ENCODE data around the gene CANX. TPM values are rescaled to one million over a fixed set of nuclear protein-coding genes. Genes with fewer than 3 reads are reported as not detected.
A peak's percentile ranks its signal among the peaks of the same experiment; 100 is the strongest.
"Not testable (repeated sequence)": the region's sequence is repeated elsewhere in the genome, so short reads cannot be mapped to it uniquely, and the experiment has no call there.

CANX gene
- total RNA-seq, 1 donor from 2014 or later, result 609 TPM

- Mint-ChIP-seq H3K27ac (peak overlapping the region; percentile 24), H3K27me3 (ENCODE audit: low read depth) (no peaks in the 10 kb centered on the region), H3K4me1 (ENCODE audit: low read depth) (peaks cover 11% of the 10 kb centered on the region)
Measured at GRCh38 chr5:179727106-179727505, 28.3 kb downstream of the CANX start.

GRCh38 chr5:179729303-179729702 is 30.5 kb downstream of the CANX start:
- Mint-ChIP-seq H3K4me3 (ENCODE audit: low read depth) (no peak overlapping the region), H3K36me3 (ENCODE audit: low read depth) (peaks cover 73% of the 10 kb centered on the region), H3K4me1 (ENCODE audit: low read depth) (peaks cover 13% of the 10 kb centered on the region), H3K9me3 (no peaks in the 10 kb centered on the region), H3K27ac (no peak overlapping the region), H3K27me3 (ENCODE audit: low read depth) (no peaks in the 10 kb centered on the region)
- intact Hi-C loops (cut with micrococcal nuclease), result no loop called here
- DNase-seq (ENCODE audit: low spot score), result no peak

More at GRCh38 chr5:179727106-179727505, 28.3 kb downstream of the CANX start:
- Mint-ChIP-seq H3K4me3 (ENCODE audit: low read depth) (no peak overlapping the region), H3K9me3 (no peaks in the 10 kb centered on the region), H3K36me3 (ENCODE audit: low read depth) (peaks cover 84% of the 10 kb centered on the region)
- intact Hi-C loops (cut with micrococcal nuclease), result no loop called here
- no peak for DNase-seq (ENCODE audit: low spot score)

GRCh38 chr5:179729727-179730126 is 31.0 kb downstream of the CANX start:
- no peak overlapping the region for H3K4me3 Mint-ChIP-seq (ENCODE audit: low read depth)
- H3K27ac Mint-ChIP-seq, result no peak overlapping the region
- H3K27me3 Mint-ChIP-seq (ENCODE audit: low read depth), result no peaks in the 10 kb centered on the region
- DNase-seq (ENCODE audit: low spot score), result no peak
- peaks cover 73% of the 10 kb centered on the region for H3K36me3 Mint-ChIP-seq (ENCODE audit: low read depth)
- H3K4me1 Mint-ChIP-seq (ENCODE audit: low read depth), result peaks cover 15% of the 10 kb centered on the region
- intact Hi-C loops (cut with micrococcal nuclease), result loop anchor here (10.0 kb wide), 1 partner anchor 175 kb away; the partner anchor contains the start of gene RUFY1
- no peaks in the 10 kb centered on the region for H3K9me3 Mint-ChIP-seq

- no peak for DNase-seq (ENCODE audit: low spot score)
- no peaks in the 10 kb centered on the region for H3K9me3 Mint-ChIP-seq
- intact Hi-C loops (cut with micrococcal nuclease), result loop anchor here (10.0 kb wide), 1 partner anchor 176 kb away; the partner anchor contains the start of gene RUFY1
- no peak overlapping the region for H3K4me3 Mint-ChIP-seq (ENCODE audit: low read depth)
- H3K27ac Mint-ChIP-seq, result peak overlapping the region; percentile 70
- peaks cover 16% of the 10 kb centered on the region for H3K4me1 Mint-ChIP-seq (ENCODE audit: low read depth)
- peaks cover 74% of the 10 kb centered on the region for H3K36me3 Mint-ChIP-seq (ENCODE audit: low read depth)
- H3K27me3 Mint-ChIP-seq (ENCODE audit: low read depth), result no peaks in the 10 kb centered on the region
Measured at GRCh38 chr5:179730356-179730755, 31.6 kb downstream of the CANX start.

GRCh38 chr5:179730852-179731251 is 32.1 kb downstream of the CANX start:
- Mint-ChIP-seq H3K4me3 (ENCODE audit: low read depth) (no peak overlapping the region), H3K9me3 (no peaks in the 10 kb centered on the region), H3K27me3 (ENCODE audit: low read depth) (no peaks in the 10 kb centered on the region), H3K4me1 (ENCODE audit: low read depth) (peaks cover 18% of the 10 kb centered on the region), H3K27ac (peak overlapping the region; percentile 70), H3K36me3 (ENCODE audit: low read depth) (peaks cover 74% of the 10 kb centered on the region)
- intact Hi-C loops (cut with micrococcal nuclease), result loop anchor here (10.0 kb wide), 1 partner anchor 176 kb away; the partner anchor contains the start of gene RUFY1
- DNase-seq (ENCODE audit: low spot score), result no peak

GRCh38 chr5:179731791-179732411 is 33.1 kb downstream of the CANX start:
- Mint-ChIP-seq H3K27ac (peak overlapping the region; percentile 88), H3K9me3 (no peaks in the 10 kb centered on the region), H3K4me1 (ENCODE audit: low read depth) (peaks cover 20% of the 10 kb centered on the region), H3K36me3 (ENCODE audit: low read depth) (peaks cover 67% of the 10 kb centered on the region), H3K4me3 (ENCODE audit: low read depth) (peak overlapping the region; percentile 79), H3K27me3 (ENCODE audit: low read depth) (no peaks in the 10 kb centered on the region)
- DNase-seq (ENCODE audit: low spot score), result peak; percentile 11
- intact Hi-C loops (cut with micrococcal nuclease), result loop anchor here (1.0 to 10.0 kb wide), 6 partner anchors 29 to 177 kb away; partner anchors contain the start of genes CANX, HNRNPH1 and RUFY1

GRCh38 chr5:179732412-179732917 is 33.7 kb downstream of the CANX start, which contains the start of gene MAML1:
Gene MAML1 (plus strand): TSS chr5:179732822. CDS start chr5:179733113, 291 bp downstream.
- no peaks in the 10 kb centered on the region for H3K9me3 Mint-ChIP-seq
- intact Hi-C loops (cut with micrococcal nuclease), result loop anchor here (1.0 to 10.0 kb wide), 6 partner anchors 28 to 178 kb away; partner anchors contain the start of genes CANX, HNRNPH1 and RUFY1
- DNase-seq (ENCODE audit: low spot score), result peak; percentile 100
- H3K27ac Mint-ChIP-seq, result peak within 1 kb of the TSS; percentile 88
- peaks cover 23% of the 10 kb centered on the region for H3K4me1 Mint-ChIP-seq (ENCODE audit: low read depth)
- H3K27me3 Mint-ChIP-seq (ENCODE audit: low read depth), result no peaks in the 10 kb centered on the region
- H3K4me3 Mint-ChIP-seq (ENCODE audit: low read depth), result peak within 1 kb of the TSS; percentile 94
- H3K36me3 Mint-ChIP-seq (ENCODE audit: low read depth), result peaks cover 67% of the 10 kb centered on the region

- Mint-ChIP-seq H3K4me3 (ENCODE audit: low read depth) (peak overlapping the region; percentile 94), H3K27ac (peak overlapping the region; percentile 88), H3K4me1 (ENCODE audit: low read depth) (peaks cover 26% of the 10 kb centered on the region), H3K36me3 (ENCODE audit: low read depth) (peaks cover 67% of the 10 kb centered on the region), H3K27me3 (ENCODE audit: low read depth) (no peaks in the 10 kb centered on the region), H3K9me3 (no peaks in the 10 kb centered on the region)
- intact Hi-C loops (cut with micrococcal nuclease), result loop anchor here (1.0 to 10.0 kb wide), 6 partner anchors 28 to 178 kb away; partner anchors contain the start of genes CANX, HNRNPH1 and RUFY1
- peak; percentile 50 for DNase-seq (ENCODE audit: low spot score)
Measured at GRCh38 chr5:179732918-179733771, 34.4 kb downstream of the CANX start.

GRCh38 chr5:179733772-179734126 is 35.0 kb downstream of the CANX start:
- Mint-ChIP-seq H3K27ac (peak overlapping the region; percentile 87), H3K9me3 (no peaks in the 10 kb centered on the region), H3K4me3 (ENCODE audit: low read depth) (peak overlapping the region; percentile 94), H3K27me3 (ENCODE audit: low read depth) (no peaks in the 10 kb centered on the region), H3K4me1 (ENCODE audit: low read depth) (peaks cover 28% of the 10 kb centered on the region), H3K36me3 (ENCODE audit: low read depth) (peaks cover 67% of the 10 kb centered on the region)
- intact Hi-C loops (cut with micrococcal nuclease), result loop anchor here (2.0 to 10.0 kb wide), 2 partner anchors 27 to 179 kb away; partner anchors contain the start of gene RUFY1
- no peak for DNase-seq (ENCODE audit: low spot score)

- Mint-ChIP-seq H3K27ac (peak overlapping the region; percentile 75), H3K27me3 (ENCODE audit: low read depth) (no peaks in the 10 kb centered on the region), H3K9me3 (no peaks in the 10 kb centered on the region), H3K4me1 (ENCODE audit: low read depth) (peaks cover 30% of the 10 kb centered on the region), H3K36me3 (ENCODE audit: low read depth) (peaks cover 64% of the 10 kb centered on the region), H3K4me3 (ENCODE audit: low read depth) (peak overlapping the region; percentile 94)
- DNase-seq (ENCODE audit: low spot score), result no peak
- intact Hi-C loops (cut with micrococcal nuclease), result loop anchor here (10.0 kb wide), 1 partner anchor 180 kb away; the partner anchor contains the start of gene RUFY1
Measured at GRCh38 chr5:179734536-179735164, 35.9 kb downstream of the CANX start.

GRCh38 chr5:179738742-179739141 is 40.0 kb downstream of the CANX start:
- H3K4me3 Mint-ChIP-seq (ENCODE audit: low read depth), result no peak overlapping the region
- H3K27ac Mint-ChIP-seq, result no peak overlapping the region
- H3K4me1 Mint-ChIP-seq (ENCODE audit: low read depth), result peaks cover 30% of the 10 kb centered on the region
- intact Hi-C loops (cut with micrococcal nuclease), result loop anchor here (10.0 kb wide), 1 partner anchor 184 kb away; the partner anchor contains the start of gene RUFY1
- H3K9me3 Mint-ChIP-seq, result no peaks in the 10 kb centered on the region
- no peaks in the 10 kb centered on the region for H3K27me3 Mint-ChIP-seq (ENCODE audit: low read depth)
- no peak for DNase-seq (ENCODE audit: low spot score)
- peaks cover 52% of the 10 kb centered on the region for H3K36me3 Mint-ChIP-seq (ENCODE audit: low read depth)

GRCh38 chr5:179744106-179744505 is 45.3 kb downstream of the CANX start:
- H3K4me3 Mint-ChIP-seq (ENCODE audit: low read depth); intact Hi-C loops (cut with micrococcal nuclease); H3K27me3 Mint-ChIP-seq (ENCODE audit: low read depth); H3K27ac Mint-ChIP-seq; H3K9me3 Mint-ChIP-seq; DNase-seq (ENCODE audit: low spot score): not testable (repeated sequence)
- Mint-ChIP-seq H3K4me1 (ENCODE audit: low read depth) (peaks cover 13% of the 10 kb centered on the region), H3K36me3 (ENCODE audit: low read depth) (peaks cover 36% of the 10 kb centered on the region)
